ENCODE data around the gene SSTR5.

Gene SSTR5

GRCh38 chr16:1107731-1108130, 35.2 kb downstream of the SSTR5 start:
- DNase-seq = no peak

- DNase-seq = no peak
Observed at GRCh38 chr16:1108299-1109252, 36.0 kb downstream of the SSTR5 start.

DNA sequence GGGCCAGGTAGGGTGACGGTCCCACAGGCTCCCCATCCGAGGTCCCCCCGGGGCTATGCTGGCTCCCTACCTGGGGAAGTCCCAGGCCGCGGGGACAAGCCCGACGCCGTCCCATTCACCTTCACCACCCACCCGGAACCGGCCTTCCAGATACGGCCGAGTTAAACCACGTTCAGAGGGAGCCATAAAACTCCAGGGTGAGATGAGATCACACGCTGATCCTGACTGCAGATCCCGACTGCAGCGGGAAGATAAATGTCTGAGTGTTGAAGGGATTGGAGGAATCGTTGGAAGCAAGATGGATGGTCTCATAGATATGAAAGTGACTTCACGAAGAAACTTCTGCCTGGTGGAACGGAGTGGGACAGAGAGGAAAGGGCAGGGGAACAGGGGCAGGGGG, 37.1 kb downstream of the SSTR5 start:
- DNase-seq = no peak

GRCh38 chr16:1112506-1113184, 40.1 kb downstream of the SSTR5 start:
- DNase-seq = no peak

GRCh38 chr16:1113489-1113888, 40.9 kb downstream of the SSTR5 start:
- no peak for DNase-seq

GRCh38 chr16:1113889-1114526, 41.5 kb downstream of the SSTR5 start:
- no peak for DNase-seq

GRCh38 chr16:1116693-1117077, 44.1 kb downstream of the SSTR5 start:
- no peak for DNase-seq

GRCh38 chr16:1117176-1117900, 44.8 kb downstream of the SSTR5 start:
- DNase-seq = no peak

GRCh38 chr16:1117926-1118325, 45.4 kb downstream of the SSTR5 start:
- no peak for DNase-seq

- no peak for DNase-seq
Observed at GRCh38 chr16:1119129-1119528, 46.6 kb downstream of the SSTR5 start.

- no peak for DNase-seq
Observed at GRCh38 chr16:1119766-1120576, 47.4 kb downstream of the SSTR5 start.

DNA sequence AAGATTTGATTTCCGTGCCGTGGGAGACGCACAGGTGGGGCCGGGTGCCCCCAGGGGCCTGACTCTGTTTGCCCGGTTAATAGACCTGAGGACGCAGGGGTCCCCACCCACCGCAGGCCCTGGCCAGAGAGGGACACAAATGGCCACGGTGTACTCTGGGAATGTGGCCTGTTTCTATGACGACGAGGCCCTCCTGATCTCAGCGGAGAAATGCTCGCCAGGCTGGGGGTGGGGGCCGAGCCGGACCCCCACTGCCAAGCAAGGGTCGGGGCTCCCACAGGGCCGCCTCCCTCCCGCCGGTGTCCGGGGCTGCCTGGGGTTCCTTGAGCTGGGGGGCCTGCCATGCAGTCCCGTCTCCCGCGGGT, 48.0 kb downstream of the SSTR5 start:
- no peak for DNase-seq

DNA sequence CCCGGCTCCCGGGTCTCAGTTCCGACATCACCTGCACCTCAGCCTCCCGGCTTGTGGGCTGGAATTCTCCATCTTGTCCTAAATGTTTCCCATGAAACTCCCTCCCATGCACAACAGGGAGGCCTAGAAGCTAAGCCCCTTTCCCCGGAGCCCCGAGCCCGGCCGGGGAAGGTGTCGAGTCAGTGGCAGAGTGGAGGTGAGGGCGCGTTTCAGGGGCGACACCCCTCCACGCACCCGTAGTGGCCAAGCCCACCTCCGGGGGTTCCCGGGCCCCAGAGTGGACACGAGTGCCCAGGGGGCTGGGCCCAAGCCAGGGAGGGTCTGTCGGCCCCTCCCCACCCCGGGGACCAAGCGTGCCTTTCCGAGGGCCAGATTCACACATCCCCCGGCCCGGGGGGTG, 48.5 kb downstream of the SSTR5 start:
- no peak for DNase-seq

- no peak for DNase-seq
Observed at GRCh38 chr16:1121601-1122397, 49.3 kb downstream of the SSTR5 start.

- no peak for DNase-seq
Observed at GRCh38 chr16:1122398-1122765, 49.8 kb downstream of the SSTR5 start.

- DNase-seq = no peak
Observed at GRCh38 chr16:1123525-1124230, 51.1 kb downstream of the SSTR5 start.

GRCh38 chr16:1124291-1124690, 51.7 kb downstream of the SSTR5 start:
- no peak for DNase-seq

- no peak for DNase-seq
Observed at GRCh38 chr16:1124795-1125194, 52.2 kb downstream of the SSTR5 start.

GRCh38 chr16:1125471-1125870, 52.9 kb downstream of the SSTR5 start:
- no peak for DNase-seq

DNA sequence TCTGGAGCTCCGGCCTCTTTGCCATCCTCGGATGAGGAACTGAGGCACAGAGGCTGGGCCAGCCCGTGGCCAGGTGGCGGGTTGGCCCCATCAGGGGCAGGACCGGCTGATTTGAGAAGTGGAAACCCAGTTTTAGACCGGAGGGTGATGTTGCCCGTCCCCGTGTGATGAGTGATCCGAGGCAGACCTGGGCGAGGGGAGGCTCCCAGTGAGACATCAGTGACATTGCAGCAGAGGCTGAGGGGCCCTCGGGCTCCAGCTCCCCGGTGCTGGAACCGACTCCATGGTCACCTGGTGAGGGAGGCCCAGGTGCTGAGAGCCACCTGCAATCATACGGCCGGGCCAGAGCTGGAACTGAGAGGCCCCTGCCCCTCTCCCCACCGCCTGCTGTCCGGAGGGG, 53.5 kb downstream of the SSTR5 start:
- no peak for DNase-seq

DNA sequence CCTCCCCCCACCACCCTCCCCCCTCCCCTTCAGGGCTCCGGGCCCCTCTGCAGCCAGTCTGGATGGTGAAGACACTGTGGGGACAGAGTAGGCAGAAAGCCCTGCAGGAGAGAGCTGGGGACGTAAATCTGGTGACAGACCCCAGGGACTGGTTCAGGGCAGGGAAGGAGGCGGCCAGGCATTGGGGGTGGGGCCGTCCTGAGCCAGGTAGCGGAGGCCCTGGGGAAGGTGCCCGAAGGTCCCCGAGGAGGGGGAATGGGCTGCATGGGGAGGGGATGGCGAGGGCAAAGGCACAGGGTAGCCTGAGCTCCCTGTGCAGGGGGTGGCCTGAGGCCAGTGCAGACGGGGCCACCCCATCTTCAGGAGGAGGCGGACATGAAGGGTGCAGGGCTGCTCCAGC, 54.0 kb downstream of the SSTR5 start:
- no peak for DNase-seq

Measured in left hindlimb (tissue), 1 donor.